Progenitor cell of endocrine pancreas (in vitro differentiated cells): ENCODE measurements around the gene MFAP3L. TPM values are rescaled to one million over a fixed set of nuclear protein-coding genes. Genes with fewer than 3 reads are reported as not detected.

Experiments used
- DNase-seq: peaks from one replicate; pipeline ENCODE4 v3.0.0; 2021; ENCODE audit warnings: low spot score; ENCODE audit not compliant: unreplicated experiment
- H3K27ac Mint-ChIP-seq: 2 replicates; pipeline ENCODE4 v1.8.0; 2021; ENCODE audit warnings: mild to moderate bottlenecking, moderate library complexity, mixed read lengths
- H3K27me3 Mint-ChIP-seq: 2 replicates; pipeline ENCODE4 v1.8.0; 2021; ENCODE audit warnings: mixed read lengths
- H3K36me3 Mint-ChIP-seq: 2 replicates; pipeline ENCODE4 v1.8.0; 2022; ENCODE audit warnings: mixed read lengths; ENCODE audit not compliant: insufficient read depth
- H3K4me1 Mint-ChIP-seq: 2 replicates; pipeline ENCODE4 v1.8.0; 2021; ENCODE audit warnings: low read depth, mixed read lengths
- H3K4me3 Mint-ChIP-seq: 2 replicates; pipeline ENCODE4 v1.8.0; 2021; ENCODE audit warnings: low read depth, mild to moderate bottlenecking, moderate library complexity, mixed read lengths
- H3K9me3 Mint-ChIP-seq: 2 replicates; pipeline ENCODE4 v1.8.0; 2021; ENCODE audit warnings: low read depth, mixed read lengths
- total RNA-seq: library from RNA; stranded (reverse); gene quantifications from 2 replicates; pipeline ENCODE4 v1.2.1, GENCODE V29; 2021
- TF ChIP-seq, protein P1 (sequence below): fragments of 200-600 bp; sonication (generic); IDR thresholded peaks from one replicate; pipeline ENCODE4 v1.5.0; 2021; ENCODE audit warnings: antibody characterized with exemption, mild to moderate bottlenecking; ENCODE audit not compliant: unreplicated experiment

MFAP3L gene
- total RNA-seq, 1 donor from 2014 or later, result 3.3 TPM

- Mint-ChIP-seq H3K4me1 (no peaks in the 10 kb centered on the region), H3K9me3 (no peaks in the 10 kb centered on the region), H3K27me3 (peaks cover 14% of the 10 kb centered on the region), H3K36me3 (no peaks in the 10 kb centered on the region), H3K4me3 (no peak overlapping the region), H3K27ac (no peak overlapping the region)
- no peak for DNase-seq
- TF ChIP-seq, protein P1, sequence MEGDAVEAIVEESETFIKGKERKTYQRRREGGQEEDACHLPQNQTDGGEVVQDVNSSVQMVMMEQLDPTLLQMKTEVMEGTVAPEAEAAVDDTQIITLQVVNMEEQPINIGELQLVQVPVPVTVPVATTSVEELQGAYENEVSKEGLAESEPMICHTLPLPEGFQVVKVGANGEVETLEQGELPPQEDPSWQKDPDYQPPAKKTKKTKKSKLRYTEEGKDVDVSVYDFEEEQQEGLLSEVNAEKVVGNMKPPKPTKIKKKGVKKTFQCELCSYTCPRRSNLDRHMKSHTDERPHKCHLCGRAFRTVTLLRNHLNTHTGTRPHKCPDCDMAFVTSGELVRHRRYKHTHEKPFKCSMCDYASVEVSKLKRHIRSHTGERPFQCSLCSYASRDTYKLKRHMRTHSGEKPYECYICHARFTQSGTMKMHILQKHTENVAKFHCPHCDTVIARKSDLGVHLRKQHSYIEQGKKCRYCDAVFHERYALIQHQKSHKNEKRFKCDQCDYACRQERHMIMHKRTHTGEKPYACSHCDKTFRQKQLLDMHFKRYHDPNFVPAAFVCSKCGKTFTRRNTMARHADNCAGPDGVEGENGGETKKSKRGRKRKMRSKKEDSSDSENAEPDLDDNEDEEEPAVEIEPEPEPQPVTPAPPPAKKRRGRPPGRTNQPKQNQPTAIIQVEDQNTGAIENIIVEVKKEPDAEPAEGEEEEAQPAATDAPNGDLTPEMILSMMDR, result no peak
These were observed 14.1 kb downstream of the MFAP3L start for GRCh38 chr4:170011921-170012628.

GRCh38 chr4:170009291-170009690 is 16.9 kb downstream of the MFAP3L start:
- Mint-ChIP-seq H3K4me3 (no peak overlapping the region), H3K9me3 (no peaks in the 10 kb centered on the region), H3K4me1 (no peaks in the 10 kb centered on the region), H3K36me3 (peaks cover under 1% of the 10 kb centered on the region), H3K27me3 (no peaks in the 10 kb centered on the region), H3K27ac (no peak overlapping the region)
- DNase-seq, result no peak
- TF ChIP-seq, protein P1, result no peak

GRCh38 chr4:170008801-170009200 is 17.4 kb downstream of the MFAP3L start:
- H3K27ac Mint-ChIP-seq, result no peak overlapping the region
- H3K4me1 Mint-ChIP-seq, result no peaks in the 10 kb centered on the region
- TF ChIP-seq, protein P1, result no peak
- no peak for DNase-seq
- H3K9me3 Mint-ChIP-seq, result no peaks in the 10 kb centered on the region
- no peak overlapping the region for H3K4me3 Mint-ChIP-seq
- H3K27me3 Mint-ChIP-seq, result no peaks in the 10 kb centered on the region
- peaks cover 1% of the 10 kb centered on the region for H3K36me3 Mint-ChIP-seq

- Mint-ChIP-seq H3K27me3 (no peaks in the 10 kb centered on the region), H3K36me3 (peaks cover 1% of the 10 kb centered on the region), H3K4me3 (no peak overlapping the region), H3K27ac (no peak overlapping the region), H3K4me1 (no peaks in the 10 kb centered on the region), H3K9me3 (no peaks in the 10 kb centered on the region)
- no peak for DNase-seq
- TF ChIP-seq, protein P1, result no peak
These were observed 17.8 kb downstream of the MFAP3L start for GRCh38 chr4:170008371-170008770.

- no peak overlapping the region for H3K27ac Mint-ChIP-seq
- H3K4me3 Mint-ChIP-seq, result no peak overlapping the region
- H3K27me3 Mint-ChIP-seq, result no peaks in the 10 kb centered on the region
- peaks cover 1% of the 10 kb centered on the region for H3K36me3 Mint-ChIP-seq
- TF ChIP-seq, protein P1, result no peak
- DNase-seq, result no peak
- no peaks in the 10 kb centered on the region for H3K9me3 Mint-ChIP-seq
- no peaks in the 10 kb centered on the region for H3K4me1 Mint-ChIP-seq
These were observed 19.1 kb downstream of the MFAP3L start for GRCh38 chr4:170007113-170007512.
